ENCODE data around the gene PTRH1. TPM values are rescaled to one million over a fixed set of nuclear protein-coding genes. Genes with fewer than 3 reads are reported as not detected.

Gene PTRH1
- polyA plus RNA-seq, 6 donors from 2014 or later, result 7.0 to 25.2 (median 10.5) TPM

DNA sequence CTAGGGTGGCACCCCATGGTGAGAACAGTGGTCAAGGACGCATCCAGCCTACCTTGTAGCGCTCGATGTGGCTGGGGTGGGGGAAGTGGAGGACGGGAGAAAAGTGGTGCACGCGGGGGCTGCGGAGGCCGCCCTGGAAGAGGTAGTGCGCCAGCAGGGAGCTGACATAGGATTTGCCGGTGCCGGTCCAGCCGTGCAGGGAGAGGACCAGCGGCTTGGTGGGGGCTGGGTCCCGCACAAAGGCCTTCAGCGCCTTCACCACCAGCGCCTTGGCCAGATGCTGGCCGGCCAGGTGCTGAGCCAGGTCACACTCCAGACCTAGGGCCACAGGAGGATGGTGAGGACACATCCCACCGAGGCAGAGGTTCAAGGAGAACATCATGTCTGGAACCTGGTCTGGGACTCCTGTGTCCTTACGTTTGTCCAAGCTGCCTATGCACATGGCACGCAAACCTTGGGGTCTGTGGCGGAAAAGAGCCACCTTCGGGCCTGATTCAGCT, 18.8 kb upstream of the PTRH1 start:
- peak overlapping the region in 5 of 6 donors; percentile 72 to 93 (median 90) for H3K27ac Mint-ChIP-seq
- H3K27me3 Mint-ChIP-seq, result no peaks in the 10 kb centered on the region
- H3K9me3 Mint-ChIP-seq, result no peaks in the 10 kb centered on the region
- no peaks in the 10 kb centered on the region for H3K36me3 Mint-ChIP-seq
- peak overlapping the region; percentile 74 to 97 (median 86) for H3K4me3 Mint-ChIP-seq
- peaks cover 9 to 18% (median 11%) of the 10 kb centered on the region in 3 donors for H3K4me1 Mint-ChIP-seq
- DNase-seq (no peak), ATAC-seq (ENCODE audit: low read depth in 2 of 2) (no peak)

DNA sequence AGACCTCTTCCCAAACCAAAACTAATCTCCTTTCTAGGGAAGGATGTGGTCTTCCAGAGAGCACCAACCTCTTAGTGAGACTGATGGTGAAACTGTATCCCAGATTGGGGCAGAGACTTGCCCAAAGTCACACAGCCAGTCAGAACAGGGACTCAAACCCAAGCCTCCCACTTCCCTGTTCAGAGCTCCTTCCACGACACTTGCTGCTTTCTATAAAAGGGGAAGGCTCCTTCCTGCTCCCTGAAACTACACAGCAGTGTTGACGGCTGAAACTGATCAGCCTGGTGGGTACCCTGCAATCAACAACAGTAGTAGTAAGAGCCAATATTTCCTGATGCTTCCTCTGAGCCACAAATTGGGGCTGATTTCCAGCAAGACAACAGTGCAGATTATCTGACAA, 18.2 kb upstream of the PTRH1 start:
- Mint-ChIP-seq H3K36me3 (no peaks in the 10 kb centered on the region), H3K4me3 (peak overlapping the region in 7 of 8 donors; percentile 4 to 89 (median 77)), H3K9me3 (no peaks in the 10 kb centered on the region), H3K27me3 (no peaks in the 10 kb centered on the region), H3K27ac (peak overlapping the region in 1 of 6 donors; percentile 77), H3K4me1 (peaks cover 9 to 18% (median 11%) of the 10 kb centered on the region in 3 donors)
- DNase-seq (no peak), ATAC-seq (ENCODE audit: low read depth in 2 of 2) (no peak)

DNA sequence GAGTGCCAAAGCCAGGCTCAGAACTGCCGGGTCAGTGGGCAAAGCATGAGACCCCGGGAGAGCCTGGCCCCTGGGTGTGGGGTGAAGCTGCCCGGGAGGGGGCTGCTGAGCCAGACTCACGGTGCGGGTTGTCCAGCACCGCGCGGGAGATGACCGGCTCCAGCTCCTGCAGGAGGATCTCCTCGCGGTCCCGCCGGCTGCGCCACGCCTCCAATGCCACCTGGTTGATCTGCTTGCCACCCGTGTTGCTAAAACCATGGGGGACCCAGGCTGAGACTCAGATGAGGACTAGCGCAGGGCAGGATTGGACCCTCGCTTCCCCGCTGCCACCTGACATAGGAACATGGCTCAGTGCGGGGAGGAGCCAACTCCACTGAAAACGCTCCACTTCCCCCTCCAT, 17.0 kb upstream of the PTRH1 start:
- no peaks in the 10 kb centered on the region for H3K9me3 Mint-ChIP-seq

DNA sequence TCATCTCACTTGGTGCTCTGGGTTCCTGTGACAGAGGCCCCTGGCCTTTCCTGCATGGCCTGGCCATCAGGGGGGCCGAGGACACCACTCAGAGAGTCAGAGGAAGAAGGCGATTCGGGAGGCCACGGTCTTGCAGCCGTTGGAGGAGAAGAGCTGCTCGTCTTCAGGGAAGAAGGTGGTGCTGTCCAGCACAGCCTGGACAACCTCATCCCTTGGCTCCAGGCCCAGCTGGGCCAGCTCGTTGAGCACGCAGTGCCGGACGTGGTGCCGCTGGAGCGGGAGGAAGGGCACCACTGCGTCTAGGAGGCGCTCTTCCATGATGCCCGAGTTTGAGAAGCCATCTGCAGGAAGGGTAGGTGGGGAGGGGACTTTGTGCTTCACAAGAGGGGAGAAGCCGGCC, 16.5 kb upstream of the PTRH1 start:
- peaks cover 9 to 18% (median 11%) of the 10 kb centered on the region in 3 donors for H3K4me1 Mint-ChIP-seq
- H3K36me3 Mint-ChIP-seq, result no peaks in the 10 kb centered on the region
- ATAC-seq (ENCODE audit: low read depth in 2 of 2) (no peak), DNase-seq (no peak)
- H3K27ac Mint-ChIP-seq, result no peak overlapping the region
- H3K4me3 Mint-ChIP-seq, result peak overlapping the region in 1 of 8 donors; percentile 47
- H3K27me3 Mint-ChIP-seq, result no peaks in the 10 kb centered on the region
- H3K9me3 Mint-ChIP-seq, result no peaks in the 10 kb centered on the region

More for the DNA sequence above, 17.0 kb upstream of the PTRH1 start:
- Mint-ChIP-seq H3K27me3 (no peaks in the 10 kb centered on the region), H3K4me1 (peaks cover 9 to 18% (median 11%) of the 10 kb centered on the region in 3 donors), H3K27ac (peak overlapping the region in 1 of 6 donors; percentile 44), H3K4me3 (peak overlapping the region in 1 of 8 donors; percentile 69), H3K36me3 (no peaks in the 10 kb centered on the region)
- ATAC-seq (ENCODE audit: low read depth in 2 of 2), result no peak
- DNase-seq, result no peak

DNA sequence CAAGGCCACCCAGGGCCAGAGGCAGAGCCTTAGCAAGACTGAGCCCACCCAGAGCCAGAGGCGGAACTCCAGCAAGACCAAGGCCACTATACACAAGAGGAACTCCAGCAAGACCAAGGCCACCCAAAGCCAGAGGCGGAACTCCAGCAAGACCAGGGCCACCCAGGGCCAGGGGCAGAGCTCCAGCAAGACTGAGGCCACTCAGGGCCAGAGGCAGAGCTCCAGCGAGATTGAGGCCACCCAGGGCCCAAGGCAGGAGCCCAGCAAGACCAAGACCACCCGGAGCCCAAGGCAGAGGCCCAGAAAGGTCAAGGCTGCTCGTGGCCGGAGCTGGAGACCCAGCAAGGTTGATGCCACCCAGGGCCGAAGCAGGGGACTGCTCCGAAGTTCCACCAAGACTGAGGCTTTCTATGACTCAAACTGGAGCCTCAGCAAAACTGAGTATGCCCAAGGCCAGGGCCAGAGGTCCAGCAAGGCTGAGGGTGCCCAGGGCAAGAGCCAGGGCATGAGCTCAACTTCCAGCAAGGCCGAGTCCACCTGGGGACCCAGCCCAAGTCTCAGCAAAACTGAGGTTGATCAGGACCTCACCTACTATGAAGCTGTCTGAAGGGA, 15.4 kb upstream of the PTRH1 start:
- Mint-ChIP-seq H3K27me3 (no peaks in the 10 kb centered on the region), H3K4me1 (peaks cover 8 to 18% (median 9%) of the 10 kb centered on the region in 3 donors), H3K36me3 (no peaks in the 10 kb centered on the region), H3K27ac (no peak overlapping the region), H3K4me3 (peak overlapping the region in 1 of 8 donors; percentile 5), H3K9me3 (no peaks in the 10 kb centered on the region)
- no peak for ATAC-seq (ENCODE audit: low read depth in 2 of 2)
- no peak for DNase-seq

DNA sequence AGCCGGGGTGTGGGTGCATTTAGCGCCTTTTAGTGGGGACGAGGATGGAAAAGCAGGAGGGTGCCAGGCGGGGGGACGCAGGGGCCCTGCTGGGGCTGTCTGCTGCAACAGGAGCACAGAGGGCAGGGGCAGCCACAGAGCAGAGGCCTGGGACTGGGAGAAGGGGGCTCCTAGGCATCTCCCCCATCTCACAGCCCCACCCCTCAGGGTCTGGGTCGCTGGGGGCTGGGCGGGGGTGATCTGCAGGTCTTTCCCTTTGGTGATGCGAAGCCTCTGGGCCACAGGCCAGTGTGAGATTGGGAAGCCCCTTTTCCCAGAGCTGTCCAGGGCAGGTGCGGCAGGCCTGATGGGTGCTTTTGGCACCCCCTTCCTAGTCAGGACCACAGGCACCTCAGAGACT, 14.8 kb upstream of the PTRH1 start:
- DNase-seq (no peak), ATAC-seq (ENCODE audit: low read depth in 2 of 2) (no peak)
- Mint-ChIP-seq H3K27me3 (no peaks in the 10 kb centered on the region), H3K9me3 (no peaks in the 10 kb centered on the region), H3K27ac (no peak overlapping the region), H3K4me3 (no peak overlapping the region), H3K4me1 (peaks cover 8 to 13% (median 9%) of the 10 kb centered on the region in 3 donors), H3K36me3 (no peaks in the 10 kb centered on the region)

DNA sequence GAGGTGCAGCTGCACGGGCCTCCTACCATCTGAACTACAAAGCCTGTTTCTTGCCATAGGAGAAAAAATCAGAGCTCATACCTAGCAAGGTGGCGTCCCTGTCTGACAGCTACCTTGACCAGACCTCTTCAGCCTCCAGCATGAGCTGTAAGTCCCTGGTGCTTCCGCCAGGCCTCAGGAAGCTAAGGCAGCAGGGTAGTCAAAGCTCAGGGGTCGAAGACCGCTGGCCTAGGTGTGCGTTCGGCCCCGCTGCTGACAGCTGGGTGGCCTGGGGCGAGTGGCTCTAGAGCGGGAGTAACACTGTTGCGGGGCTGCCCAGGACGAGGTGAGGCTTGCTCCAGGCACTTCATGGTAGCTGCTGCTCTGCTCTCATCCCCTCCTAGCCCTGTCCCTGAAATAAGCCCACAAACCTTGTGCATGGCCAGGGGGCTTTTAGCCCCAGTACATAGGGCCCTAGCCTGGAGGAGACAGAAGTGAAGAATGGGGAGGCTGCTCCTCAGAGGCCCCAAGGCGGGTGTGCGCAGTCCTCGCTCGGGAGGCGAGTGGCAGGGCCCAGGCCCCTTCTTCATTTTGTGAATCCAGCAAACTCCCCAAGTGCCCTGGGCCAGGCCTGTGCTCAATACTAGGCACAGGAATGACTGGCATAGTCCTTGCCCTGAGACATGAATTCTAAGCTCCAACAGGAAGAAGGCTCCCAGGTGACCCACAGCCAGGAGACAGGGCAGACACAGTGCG, 14.2 kb upstream of the PTRH1 start:
- peak overlapping the region in 1 of 6 donors; percentile 69 for H3K27ac Mint-ChIP-seq
- no peaks in the 10 kb centered on the region for H3K27me3 Mint-ChIP-seq
- H3K4me1 Mint-ChIP-seq, result peaks cover 8 to 12% (median 9%) of the 10 kb centered on the region in 3 donors
- no peak for DNase-seq
- no peak for ATAC-seq (ENCODE audit: low read depth in 2 of 2)
- no peaks in the 10 kb centered on the region for H3K36me3 Mint-ChIP-seq
- no peaks in the 10 kb centered on the region for H3K9me3 Mint-ChIP-seq
- no peak overlapping the region for H3K4me3 Mint-ChIP-seq

DNA sequence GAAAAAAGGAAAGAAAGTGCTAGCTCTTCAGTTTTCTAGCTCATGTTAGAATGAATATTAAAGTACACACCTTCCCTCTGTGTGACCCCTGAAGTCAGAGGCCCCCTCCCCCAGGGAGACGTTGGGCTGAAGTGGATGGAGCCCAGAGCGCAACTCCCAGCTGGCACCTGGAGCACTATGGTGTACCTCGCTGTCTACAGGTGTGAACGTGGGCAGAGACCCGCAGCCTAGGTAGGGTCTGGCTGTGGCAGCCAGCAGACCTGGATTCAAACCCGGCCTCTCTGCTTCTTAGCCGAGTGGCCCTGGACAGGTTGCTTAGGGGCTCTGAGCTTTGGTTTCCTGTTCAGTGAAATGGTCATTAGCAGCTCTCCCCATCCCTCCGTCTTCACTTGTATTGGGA, 13.3 kb upstream of the PTRH1 start:
- H3K4me1 Mint-ChIP-seq, result peaks cover 4% of the 10 kb centered on the region in 3 donors
- no peaks in the 10 kb centered on the region for H3K9me3 Mint-ChIP-seq
- no peak overlapping the region for H3K27ac Mint-ChIP-seq
- ATAC-seq (ENCODE audit: low read depth in 2 of 2) (no peak), DNase-seq (no peak)
- H3K4me3 Mint-ChIP-seq, result no peak overlapping the region
- H3K36me3 Mint-ChIP-seq, result no peaks in the 10 kb centered on the region
- peaks cover 0 to 3% (median 0%) of the 10 kb centered on the region in 3 donors for H3K27me3 Mint-ChIP-seq

DNA sequence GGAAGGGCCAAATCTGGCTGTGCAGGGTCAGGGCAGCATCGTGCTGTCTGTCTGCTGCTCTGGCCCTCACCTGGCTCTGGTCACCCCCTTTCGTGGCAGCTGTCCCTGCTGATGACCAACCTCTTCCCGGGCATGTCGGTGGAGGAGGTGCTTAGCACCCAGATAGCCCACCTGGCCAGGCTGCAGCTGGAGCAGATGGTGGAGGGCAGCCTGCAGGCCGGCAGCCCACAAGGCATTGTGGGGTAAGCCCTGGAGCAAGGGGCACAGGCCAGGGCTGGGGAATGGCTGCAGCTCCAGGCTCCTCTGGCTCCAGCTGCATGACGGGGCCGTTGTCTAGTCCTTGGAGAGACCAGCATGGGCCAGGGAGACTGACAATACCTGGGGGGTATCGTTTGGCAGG, 11.4 kb upstream of the PTRH1 start:
- peak overlapping the region in 1 of 6 donors; percentile 56 for H3K27ac Mint-ChIP-seq
- peaks cover 0 to 4% (median 0%) of the 10 kb centered on the region in 3 donors for H3K4me1 Mint-ChIP-seq
- H3K27me3 Mint-ChIP-seq, result peaks cover 0 to 9% (median 0%) of the 10 kb centered on the region in 3 donors
- no peaks in the 10 kb centered on the region for H3K9me3 Mint-ChIP-seq
- no peak for DNase-seq
- H3K4me3 Mint-ChIP-seq, result peak overlapping the region in 1 of 8 donors; percentile 63
- no peaks in the 10 kb centered on the region for H3K36me3 Mint-ChIP-seq
- no peak for ATAC-seq (ENCODE audit: low read depth in 2 of 2)

DNA sequence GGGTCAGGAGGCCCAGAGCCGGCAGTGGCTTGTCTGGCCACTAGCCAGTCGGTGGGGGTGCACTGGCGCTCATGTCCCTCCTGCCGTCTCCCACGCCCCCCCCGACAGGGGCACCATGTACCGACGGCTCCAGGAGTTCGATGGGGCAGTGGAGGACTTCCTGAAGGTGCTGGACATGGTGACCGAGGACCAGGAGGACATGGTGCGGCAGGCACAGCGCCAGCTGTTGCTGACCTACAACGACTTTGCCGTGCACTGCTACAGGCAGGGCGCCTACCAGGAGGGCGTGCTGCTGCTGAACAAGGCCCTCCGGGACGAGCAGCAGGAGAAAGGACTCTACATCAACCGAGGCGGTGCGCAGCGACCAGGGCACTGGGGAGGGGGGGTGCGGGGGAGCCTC, 8.5 kb upstream of the PTRH1 start:
- Mint-ChIP-seq H3K9me3 (no peaks in the 10 kb centered on the region), H3K27me3 (peaks cover 0 to 9% (median 0%) of the 10 kb centered on the region in 3 donors), H3K36me3 (no peaks in the 10 kb centered on the region), H3K4me1 (peaks cover 5 to 10% (median 6%) of the 10 kb centered on the region in 3 donors), H3K4me3 (no peak overlapping the region), H3K27ac (no peak overlapping the region)
- DNase-seq, result no peak
- no peak for ATAC-seq (ENCODE audit: low read depth in 2 of 2)

DNA sequence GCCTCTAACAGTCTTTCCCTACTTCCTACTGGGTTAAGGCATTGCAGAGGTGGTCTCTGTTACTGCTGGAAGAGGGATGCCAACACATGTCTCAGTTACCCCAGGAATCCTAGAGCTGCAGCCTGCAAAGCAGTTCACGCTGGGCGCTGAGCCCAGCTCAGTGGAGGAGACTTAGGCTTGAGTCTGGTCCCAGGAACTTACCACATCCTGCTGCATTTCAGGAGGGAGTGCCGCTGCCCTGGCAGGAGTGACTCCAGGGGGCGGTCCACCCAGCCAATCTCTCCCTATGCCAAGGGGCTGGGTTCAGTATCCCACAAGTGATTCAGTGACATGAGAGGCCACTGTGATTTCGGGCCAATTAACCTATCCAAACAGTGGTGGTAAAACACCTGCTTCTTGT, 8.0 kb upstream of the PTRH1 start:
- H3K4me3 Mint-ChIP-seq, result no peak overlapping the region
- ATAC-seq (ENCODE audit: low read depth in 2 of 2) (no peak), DNase-seq (no peak)
- H3K27ac Mint-ChIP-seq, result no peak overlapping the region
- H3K27me3 Mint-ChIP-seq, result peaks cover 0 to 9% (median 0%) of the 10 kb centered on the region in 3 donors
- peaks cover 5 to 10% (median 6%) of the 10 kb centered on the region in 3 donors for H3K4me1 Mint-ChIP-seq
- H3K9me3 Mint-ChIP-seq, result no peaks in the 10 kb centered on the region
- H3K36me3 Mint-ChIP-seq, result no peaks in the 10 kb centered on the region

DNA sequence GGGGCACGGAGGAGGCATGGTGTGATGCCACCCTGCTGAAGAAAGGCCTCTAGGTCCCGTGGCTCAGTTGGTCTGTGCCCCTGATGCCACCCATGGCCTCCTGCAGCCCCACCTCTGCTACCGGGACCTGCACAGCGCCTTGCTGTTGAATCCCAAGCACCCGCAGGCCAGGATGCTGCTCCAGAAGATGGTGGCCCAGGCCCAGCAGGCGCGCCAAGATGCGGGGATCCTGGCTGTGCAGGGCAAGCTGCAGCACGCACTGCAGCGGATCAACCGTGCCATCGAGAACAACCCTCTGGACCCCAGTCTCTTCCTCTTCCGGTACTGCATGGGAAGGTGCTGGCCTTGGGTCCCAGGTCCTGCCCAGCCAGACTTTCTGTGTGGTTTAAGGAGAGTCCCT, 7.5 kb upstream of the PTRH1 start:
- Mint-ChIP-seq H3K27me3 (peaks cover 0 to 9% (median 0%) of the 10 kb centered on the region in 3 donors), H3K27ac (no peak overlapping the region), H3K4me1 (peaks cover 5 to 10% (median 6%) of the 10 kb centered on the region in 3 donors), H3K9me3 (no peaks in the 10 kb centered on the region), H3K4me3 (no peak overlapping the region), H3K36me3 (no peaks in the 10 kb centered on the region)
- DNase-seq (no peak), ATAC-seq (ENCODE audit: low read depth in 2 of 2) (no peak)

DNA sequence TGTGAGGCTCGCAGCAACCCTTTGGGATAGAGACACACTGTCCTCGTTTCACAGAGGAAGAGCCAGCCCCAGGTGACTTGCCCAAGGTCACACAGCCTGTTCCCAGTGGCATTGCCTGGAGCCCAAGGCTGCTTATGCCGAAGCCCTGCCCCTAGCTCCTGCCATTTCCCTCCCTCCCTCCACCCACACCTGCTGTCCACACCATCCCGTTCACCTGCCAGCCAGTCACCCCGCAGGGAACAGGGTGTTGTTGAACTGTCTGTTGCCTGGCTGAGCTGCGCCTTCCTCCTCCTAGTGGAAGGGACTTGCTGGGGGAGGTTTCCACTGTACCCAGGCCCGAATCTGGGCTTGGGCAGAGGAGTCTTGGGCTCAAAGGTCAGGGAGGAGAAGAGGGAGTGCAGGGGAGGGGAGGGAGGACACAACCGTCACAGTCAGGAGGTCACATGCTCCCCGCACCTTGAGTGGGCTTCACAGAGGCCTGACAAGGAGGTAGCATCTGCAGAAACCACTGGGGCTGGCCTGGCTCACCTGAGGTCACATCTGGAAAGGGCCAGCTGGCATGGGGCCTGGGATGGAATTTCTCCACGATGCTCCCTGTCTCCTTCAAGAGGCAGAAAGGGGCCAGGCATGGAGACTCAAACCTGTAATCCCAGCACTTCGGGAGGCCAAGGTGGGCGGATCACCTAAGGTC, 6.7 kb upstream of the PTRH1 start:
- H3K4me1 Mint-ChIP-seq, result peaks cover 5 to 10% (median 6%) of the 10 kb centered on the region in 3 donors
- no peak for ATAC-seq (ENCODE audit: low read depth in 2 of 2)
- H3K27ac Mint-ChIP-seq, result no peak overlapping the region
- H3K36me3 Mint-ChIP-seq, result no peaks in the 10 kb centered on the region
- H3K4me3 Mint-ChIP-seq, result no peak overlapping the region
- DNase-seq, result no peak
- no peaks in the 10 kb centered on the region for H3K9me3 Mint-ChIP-seq
- H3K27me3 Mint-ChIP-seq, result peaks cover 0 to 9% (median 0%) of the 10 kb centered on the region in 3 donors

All from naive B cell (primary cell).